ENCODE data around the gene CAMK1D.

CAMK1D gene

DNA sequence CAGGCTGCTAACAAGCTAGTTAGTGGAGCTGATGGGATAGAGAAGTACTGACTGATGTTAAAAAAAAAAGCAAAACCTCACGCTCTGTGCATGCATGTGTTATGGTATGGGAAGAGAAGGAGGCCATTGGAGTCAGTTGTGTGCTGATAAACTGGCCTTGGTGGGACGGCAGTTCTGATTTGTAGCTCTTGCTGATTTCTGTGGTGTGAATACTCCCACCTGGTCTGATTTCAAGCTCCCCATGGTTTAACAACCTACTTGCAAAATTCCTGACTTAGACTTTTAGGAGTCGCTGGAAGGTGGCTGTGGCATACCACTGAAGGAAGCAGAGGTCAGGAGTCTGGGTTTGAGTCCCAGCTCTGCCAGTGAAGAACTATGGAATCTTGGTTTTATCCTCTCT lies 15.2 kb downstream of the CAMK1D start:
- H3K27ac ChIP-seq = no peak overlapping the region
- DNase-seq (ENCODE audit: low read depth, low spot score) = no peak

DNA sequence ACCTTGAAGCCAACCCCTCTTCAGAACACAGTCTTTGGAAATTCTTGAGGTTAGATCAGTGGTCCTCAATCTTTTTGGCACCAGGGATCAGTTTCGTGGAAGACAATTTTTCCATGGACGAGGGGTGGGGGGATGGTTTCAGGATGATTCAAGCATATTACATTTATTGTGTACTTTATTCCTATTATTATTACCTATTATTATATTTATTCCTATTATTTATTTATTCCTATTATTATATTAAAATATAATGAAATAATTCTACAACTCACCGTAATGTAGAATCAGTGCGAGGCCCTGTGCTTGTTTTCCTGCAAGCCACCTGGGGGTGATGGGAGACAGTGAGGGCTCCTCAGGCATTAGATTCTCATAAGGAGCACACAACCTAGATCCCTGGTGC lies 17.9 kb downstream of the CAMK1D start:
- DNase-seq (ENCODE audit: low read depth, low spot score) = no peak
- H3K27ac ChIP-seq = no peak overlapping the region

DNA sequence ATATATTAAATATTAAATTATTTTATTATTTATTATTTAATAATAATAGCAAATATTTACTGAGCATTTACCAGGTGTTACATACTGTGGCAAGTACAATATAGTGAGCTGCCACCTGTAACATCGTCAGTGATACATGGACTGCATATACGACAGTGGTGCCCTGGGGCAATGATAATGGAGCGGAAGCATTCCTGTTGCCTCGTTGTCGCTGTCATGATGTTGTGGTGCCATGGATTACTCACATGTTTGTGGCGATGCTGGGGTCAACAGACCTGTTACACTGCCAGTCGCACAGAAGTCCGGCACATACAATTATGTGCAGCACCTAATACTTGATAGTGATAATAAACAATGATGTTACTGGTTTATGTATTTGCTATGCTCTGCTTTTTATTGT lies 20.6 kb downstream of the CAMK1D start:
- no peak overlapping the region for H3K27ac ChIP-seq
- DNase-seq (ENCODE audit: low read depth, low spot score) = no peak

DNA sequence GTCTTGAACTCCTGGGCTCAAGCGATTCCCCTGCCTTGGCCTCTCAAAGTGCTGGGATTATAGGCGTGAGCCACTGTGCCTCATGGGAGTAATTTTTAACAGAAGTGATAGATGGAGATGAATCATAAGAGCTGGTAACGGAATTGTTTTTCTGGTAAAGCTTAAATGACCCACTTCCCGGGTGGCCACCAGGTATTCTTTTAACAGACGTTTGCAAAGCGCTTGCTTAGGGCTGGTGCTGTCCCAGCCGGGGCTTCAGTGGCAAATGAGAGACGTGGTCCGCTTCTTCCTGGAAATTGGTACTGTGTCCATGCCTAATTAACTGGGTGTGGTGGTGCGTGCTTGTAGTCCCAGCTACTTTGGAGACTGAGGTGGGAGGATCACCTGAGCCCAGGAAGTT lies 23.5 kb downstream of the CAMK1D start:
- DNase-seq (ENCODE audit: low read depth, low spot score) = no peak
- no peak overlapping the region for H3K27ac ChIP-seq

DNA sequence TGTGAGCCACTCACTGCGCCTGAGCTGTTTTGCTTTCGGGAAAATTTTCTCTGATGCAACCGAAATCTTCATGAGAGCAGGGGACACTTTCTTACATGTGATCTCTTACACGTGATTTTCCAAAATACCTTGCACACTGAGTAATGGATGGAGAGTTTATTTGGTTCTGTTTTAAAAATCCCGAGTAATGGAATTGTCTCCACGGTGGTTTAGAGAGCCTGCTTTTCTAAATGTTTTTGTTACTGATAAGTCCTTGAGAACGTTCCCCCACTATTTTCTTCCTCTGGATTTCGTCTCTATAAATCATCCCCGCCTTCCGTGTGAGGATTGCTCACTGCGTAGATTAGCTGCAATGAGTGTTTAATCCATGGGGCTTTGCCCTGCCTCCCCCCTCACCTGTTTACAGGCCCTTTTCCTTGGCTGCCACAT lies 25.7 kb downstream of the CAMK1D start:
- DNase-seq (ENCODE audit: low read depth, low spot score) = no peak

DNA sequence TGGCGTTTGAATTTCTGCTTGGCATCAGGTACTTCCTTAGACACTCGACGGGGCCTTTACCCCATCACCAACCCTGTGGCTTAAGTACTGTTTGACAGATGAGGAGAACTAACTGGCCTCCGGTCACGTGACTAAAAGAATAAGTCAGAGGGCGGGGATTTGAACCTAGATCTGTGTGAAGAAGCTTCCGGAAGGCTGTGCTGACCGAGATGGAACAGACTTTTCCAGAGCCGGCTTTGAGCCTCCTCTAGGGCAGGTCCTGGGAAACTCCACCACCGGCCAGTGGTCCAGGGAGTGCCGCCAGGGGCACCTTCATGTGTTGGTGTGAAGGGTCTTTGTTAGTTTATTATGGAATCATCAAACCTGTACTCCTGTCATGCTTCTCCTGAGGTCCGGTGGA lies 26.9 kb downstream of the CAMK1D start:
- DNase-seq (ENCODE audit: low read depth, low spot score) = no peak
- H3K27ac ChIP-seq = no peak overlapping the region

More for the DNA sequence above, 25.7 kb downstream of the CAMK1D start:
- H3K27ac ChIP-seq = no peak overlapping the region

DNA sequence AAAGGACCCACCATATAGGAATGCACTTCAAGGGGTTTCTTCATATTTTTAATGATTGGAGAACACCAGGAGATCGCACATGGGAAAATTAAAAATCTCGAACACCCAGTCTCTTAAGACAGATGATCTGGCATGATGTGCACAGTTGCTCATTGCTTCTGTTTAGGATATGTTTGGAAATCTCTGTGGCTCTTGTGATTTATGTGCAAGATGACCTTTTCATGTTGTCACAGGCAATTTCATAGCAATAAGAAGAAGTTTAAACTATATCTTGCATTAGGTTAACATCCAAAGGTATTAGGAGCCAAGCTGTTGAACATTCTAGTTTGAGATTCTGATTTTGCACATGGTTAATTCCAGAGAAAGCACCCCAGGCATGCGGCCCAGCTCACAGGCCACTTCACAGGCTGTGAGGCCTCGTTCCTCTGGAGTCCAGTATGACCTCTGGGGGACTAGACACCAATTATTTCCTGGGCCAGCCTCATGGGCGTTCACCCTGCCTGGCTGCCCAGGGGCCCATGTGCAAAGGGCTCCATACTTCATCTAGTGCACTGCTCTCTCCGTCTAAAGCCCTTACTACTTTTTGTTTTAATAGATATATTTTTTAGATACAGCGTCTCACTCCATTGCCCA lies 28.4 kb downstream of the CAMK1D start:
- DNase-seq (ENCODE audit: low read depth, low spot score) = no peak
- no peak overlapping the region for H3K27ac ChIP-seq

DNA sequence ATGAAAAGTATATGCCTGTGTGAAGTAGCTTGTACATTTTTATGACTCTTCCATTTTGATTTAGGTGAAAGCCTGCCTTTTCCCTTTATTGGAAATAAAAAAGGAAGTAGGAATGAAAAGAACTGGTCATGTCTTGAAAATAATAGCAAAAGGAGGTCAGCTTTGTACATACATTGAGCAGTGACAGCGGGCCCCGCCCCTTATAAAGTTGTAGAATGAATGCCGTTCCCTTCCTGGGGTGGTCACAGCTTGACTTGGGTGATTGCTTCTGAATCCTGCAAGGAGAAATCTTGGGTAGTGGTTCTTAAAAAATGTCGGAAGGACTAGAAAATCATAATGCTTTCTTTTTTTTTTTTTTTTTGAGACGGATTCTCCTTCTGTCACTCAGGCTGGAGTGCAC lies 31.7 kb downstream of the CAMK1D start:
- H3K27ac ChIP-seq = no peak overlapping the region
- no peak for DNase-seq (ENCODE audit: low read depth, low spot score)

DNA sequence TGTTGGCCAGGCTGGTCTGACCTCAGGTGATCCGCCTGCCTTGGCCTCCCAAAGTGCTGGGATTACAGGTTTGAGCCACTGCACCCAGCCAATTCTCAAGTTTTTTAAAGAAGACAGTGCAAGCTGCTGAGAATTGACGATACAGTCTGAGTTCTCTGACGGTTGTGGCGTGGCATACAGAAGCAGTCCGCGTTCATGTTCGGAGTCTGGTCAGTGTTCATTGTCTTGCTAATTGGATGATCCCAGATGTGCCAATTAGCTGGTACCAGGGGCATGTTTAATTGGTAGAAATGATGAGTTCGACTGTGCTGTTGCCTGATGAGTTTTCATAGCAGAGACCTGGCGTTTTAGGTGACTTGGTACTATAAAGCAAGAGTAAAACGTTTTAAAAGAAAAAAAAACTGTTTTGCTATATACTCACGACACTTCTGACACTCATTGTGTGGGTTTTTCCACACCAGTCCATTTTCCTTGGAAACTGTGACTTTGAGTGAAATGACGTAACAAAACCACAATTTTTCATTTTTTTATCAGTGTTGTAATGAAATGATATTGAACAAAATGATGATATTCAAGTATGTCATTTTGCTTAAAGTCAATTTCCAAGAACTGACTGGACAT lies 32.3 kb downstream of the CAMK1D start:
- no peak overlapping the region for H3K27ac ChIP-seq
- no peak for DNase-seq (ENCODE audit: low read depth, low spot score)

DNA sequence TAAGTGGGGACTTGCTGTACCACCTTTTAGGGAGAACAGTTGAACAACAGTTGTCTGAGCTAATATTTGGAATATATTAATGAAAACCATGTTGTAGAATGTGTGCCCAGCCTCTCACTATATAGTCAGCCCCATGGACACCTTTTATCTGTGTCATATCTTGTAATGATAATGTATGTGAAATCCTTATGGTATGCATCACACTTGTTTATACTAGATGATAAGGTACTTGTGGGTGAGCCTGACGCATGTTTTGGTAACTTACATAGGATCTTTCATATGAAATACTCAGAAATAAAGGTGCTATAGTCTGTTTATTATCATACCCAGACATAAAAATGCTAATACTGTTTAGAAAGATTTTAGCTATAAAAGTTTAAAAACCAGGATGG lies 32.8 kb downstream of the CAMK1D start:
- no peak overlapping the region for H3K27ac ChIP-seq

DNA sequence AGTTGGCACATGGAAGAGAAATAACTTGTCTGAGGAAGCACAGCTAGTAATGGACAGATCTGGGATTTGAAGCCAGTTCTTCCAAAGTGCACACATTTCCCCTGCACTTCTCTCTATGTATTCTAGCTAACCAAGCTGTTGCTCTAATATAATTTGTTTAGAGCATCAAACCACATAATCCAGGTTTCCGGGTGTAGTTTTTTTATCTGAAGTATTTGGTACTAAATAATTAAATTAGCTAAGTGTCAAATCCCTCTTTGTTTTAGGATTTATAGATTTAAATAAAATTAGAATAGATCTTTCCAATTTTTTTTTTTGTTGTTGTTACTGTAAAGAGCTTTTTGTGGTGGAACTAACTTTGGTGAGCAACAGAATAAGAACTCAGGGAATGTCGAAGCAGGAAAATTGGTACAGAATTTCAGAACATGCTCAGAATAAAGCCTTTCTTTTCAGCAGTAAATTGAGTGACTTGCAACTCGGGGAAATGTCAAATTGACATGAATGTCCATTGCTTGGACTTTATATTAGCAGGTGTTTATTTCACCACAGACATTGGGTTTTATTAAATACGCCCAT lies 33.7 kb downstream of the CAMK1D start:
- no peak for DNase-seq (ENCODE audit: low read depth, low spot score)
- no peak overlapping the region for H3K27ac ChIP-seq

More for the DNA sequence above, 32.8 kb downstream of the CAMK1D start:
- no peak for DNase-seq (ENCODE audit: low read depth, low spot score)

DNA sequence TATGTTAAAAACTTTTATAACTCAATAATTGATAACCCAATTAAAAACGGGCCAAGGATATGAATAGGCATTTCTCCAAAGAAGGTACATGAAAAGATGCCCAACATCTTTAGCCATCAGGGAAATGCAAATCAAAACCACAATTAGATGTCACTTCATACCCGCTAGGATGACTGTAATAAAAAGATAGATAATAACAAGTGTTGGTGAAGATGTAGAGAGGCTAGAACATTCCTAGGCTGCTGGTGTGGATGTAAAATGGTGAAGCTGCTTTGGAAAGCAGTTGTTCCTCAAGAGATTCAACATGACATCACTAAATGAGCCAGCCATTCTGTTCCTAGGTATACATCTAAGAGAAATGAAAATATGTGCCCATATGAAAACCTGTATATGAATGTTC lies 35.6 kb downstream of the CAMK1D start:
- no peak for DNase-seq (ENCODE audit: low read depth, low spot score)
- H3K27ac ChIP-seq = no peak overlapping the region

DNA sequence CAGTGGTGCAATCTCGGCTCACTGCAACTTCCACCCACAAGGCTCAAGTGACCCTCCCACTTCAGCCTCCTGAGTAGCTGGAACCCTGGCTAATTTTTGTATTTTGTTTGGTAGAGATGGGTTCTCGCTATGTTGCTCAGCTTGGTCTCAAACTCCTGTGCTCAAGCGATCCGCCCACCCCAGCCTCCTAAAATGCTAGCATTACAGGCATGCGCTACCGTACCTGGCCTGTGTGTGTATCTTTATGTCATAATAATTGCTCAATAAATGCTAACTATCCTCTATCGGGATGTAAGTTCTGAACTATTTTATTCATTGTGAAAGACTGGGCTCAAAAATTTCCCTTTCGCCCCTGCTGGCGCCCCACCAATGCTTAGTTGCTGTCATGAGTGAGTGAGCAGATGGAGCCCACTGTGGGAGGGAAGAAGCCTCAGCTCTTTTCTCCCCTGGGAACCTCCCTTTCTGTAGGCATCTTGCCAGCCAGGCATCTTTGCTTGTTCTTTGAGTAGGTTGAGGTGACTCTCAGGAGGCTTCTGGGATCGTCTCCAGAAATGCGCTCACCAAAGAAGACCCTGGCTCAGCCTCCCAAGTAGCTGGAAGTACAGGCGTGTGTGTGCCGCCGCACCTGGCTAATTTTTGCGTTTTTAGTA lies 38.3 kb downstream of the CAMK1D start:
- DNase-seq (ENCODE audit: low read depth, low spot score) = no peak
- H3K27ac ChIP-seq = no peak overlapping the region

DNA sequence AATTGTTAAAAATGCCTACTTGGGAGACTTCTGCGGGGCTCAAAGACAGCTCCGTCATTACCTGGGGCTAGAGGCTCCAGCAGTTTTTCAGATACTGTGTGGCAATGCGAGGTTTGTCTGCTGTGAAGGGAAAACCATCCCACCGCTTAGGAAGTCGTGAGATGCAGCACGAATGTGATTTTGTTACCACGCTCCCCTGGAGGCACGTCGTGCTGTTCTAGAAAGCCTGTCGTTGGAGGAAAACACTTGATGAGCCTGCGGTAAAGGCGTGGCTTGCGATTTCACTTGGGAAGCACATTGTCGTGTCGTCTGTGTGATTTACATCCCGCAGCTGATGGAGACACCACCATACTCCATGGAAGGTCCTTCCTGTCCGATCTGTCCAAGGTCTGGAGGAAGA lies 39.3 kb downstream of the CAMK1D start:
- no peak overlapping the region for H3K27ac ChIP-seq
- DNase-seq (ENCODE audit: low read depth, low spot score) = no peak

DNA sequence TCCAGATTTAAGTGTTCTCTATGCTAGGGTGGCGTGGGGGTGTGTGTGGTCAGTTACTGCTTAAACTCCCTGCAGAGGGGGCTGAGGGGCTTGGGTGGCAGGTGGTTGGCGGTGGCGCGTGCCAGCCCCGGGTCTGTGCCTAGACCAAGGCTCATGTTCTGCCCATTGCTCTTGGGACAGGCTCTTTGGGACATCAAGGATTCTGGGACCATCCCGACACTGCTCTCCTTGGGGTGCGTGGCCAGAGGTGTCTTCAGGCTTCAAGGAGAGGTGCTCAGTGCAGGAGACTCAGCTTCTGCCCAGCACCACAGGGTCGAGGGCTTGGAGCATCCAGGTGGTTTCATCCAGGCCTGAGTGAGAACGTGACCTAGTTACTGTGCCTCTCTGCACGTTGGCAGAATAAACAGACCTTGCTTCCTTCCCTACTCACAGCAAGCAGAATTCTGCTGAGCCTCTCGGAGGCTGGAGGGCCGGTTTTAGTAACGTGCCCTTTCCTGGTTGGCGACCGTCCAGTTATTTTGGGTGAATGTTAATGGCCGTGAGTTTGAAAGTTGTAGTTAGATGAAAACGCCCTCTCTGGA lies 39.9 kb downstream of the CAMK1D start:
- H3K27ac ChIP-seq = no peak overlapping the region
- no peak for DNase-seq (ENCODE audit: low read depth, low spot score)

DNA sequence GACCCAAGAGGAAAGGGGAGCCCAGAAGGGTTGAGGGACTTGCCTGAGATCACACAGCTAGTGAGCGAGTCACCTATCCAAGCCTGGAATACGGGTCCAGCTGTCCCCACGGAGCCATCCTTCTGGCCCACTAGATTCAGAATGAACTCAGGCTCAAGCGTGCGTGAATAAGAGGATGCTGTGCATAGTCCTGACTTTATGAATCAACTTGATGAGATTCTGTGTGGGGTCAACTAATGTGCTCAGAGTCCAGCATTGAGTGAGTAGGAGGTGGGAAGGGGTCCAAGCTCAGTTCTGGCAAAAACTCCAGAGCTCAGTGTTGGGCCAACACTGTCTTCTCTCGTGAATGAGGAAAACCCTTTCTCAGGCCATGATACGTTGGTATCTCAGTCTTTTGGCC lies 41.4 kb downstream of the CAMK1D start:
- no peak overlapping the region for H3K27ac ChIP-seq
- DNase-seq (ENCODE audit: low read depth, low spot score) = no peak

DNA sequence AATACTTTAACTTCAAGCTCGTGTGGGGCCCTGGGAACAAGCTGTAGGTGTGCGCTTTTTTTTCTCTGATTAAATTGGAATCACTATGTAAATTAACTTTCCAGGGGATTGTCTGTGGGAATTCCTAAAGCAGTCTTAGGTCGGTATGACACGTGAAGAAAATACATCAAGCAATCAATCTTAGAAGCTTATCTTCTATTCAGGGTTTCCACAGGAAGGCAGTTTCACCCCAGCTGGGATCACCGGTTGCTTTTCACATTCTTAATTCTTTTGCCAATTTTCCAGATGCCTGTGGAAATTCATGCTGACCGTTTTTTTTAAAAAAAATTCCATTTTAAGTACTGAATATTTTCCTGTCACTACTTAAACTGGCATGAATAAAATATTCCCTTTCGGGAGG lies 41.9 kb downstream of the CAMK1D start:
- DNase-seq (ENCODE audit: low read depth, low spot score) = no peak
- no peak overlapping the region for H3K27ac ChIP-seq

DNA sequence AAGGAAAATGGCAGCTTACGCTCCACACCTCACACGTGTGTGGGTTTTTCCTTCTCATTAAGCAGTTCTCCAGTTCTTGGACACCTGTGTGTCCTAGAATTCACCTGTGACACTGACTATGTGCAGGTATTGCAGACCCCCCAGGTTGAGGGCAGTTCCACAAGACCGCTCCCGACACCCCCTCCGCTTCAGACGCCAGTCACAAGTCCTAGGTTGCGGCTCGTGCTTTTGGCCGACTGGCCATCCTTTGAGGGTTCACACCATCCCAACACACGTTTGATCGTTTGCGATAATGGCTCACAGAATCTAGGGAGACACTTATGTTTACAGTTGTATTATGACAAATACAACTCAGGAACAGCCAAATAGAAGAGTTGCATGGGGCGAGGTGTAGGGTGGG lies 44.5 kb downstream of the CAMK1D start:
- no peak for DNase-seq (ENCODE audit: low read depth, low spot score)
- H3K27ac ChIP-seq = no peak overlapping the region

DNA sequence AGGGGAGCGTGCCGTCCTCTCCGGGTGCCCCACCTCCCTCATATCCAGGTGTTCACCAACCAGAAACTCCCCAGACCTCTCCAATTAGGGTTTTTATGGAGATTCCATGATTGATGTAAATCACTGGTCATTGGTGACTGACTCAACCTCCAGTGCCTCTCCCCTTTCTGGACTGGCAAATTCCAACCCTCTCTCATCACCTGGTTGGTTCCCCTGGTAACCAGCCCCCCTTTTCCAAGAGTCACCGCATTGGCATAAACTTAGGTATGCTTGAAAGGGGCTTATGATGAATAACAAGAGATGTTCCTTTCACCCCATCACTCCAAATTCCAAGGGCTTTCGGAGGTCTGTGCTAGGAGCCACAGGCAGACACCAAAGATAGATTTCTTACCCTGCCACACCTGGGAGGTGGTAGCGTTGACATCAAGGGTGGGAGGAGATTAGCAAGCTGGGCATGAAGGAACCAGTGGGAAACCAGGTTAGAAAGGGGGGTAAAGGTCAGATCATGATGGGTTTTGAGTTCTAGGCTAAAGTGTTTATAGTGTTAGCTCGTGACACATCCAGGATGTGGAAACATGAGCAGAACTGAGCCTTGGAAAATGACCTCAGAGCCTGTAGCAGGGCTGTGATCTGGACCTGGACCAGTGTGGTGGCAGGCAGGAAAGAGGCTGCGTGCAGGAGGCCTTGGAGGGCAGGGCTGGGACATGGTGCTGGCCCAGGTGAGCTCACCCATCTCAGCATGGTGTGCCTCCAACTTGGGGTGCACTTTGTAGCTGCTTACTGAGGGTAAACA lies 45.1 kb downstream of the CAMK1D start:
- no peak overlapping the region for H3K27ac ChIP-seq
- DNase-seq (ENCODE audit: low read depth, low spot score) = no peak

DNA sequence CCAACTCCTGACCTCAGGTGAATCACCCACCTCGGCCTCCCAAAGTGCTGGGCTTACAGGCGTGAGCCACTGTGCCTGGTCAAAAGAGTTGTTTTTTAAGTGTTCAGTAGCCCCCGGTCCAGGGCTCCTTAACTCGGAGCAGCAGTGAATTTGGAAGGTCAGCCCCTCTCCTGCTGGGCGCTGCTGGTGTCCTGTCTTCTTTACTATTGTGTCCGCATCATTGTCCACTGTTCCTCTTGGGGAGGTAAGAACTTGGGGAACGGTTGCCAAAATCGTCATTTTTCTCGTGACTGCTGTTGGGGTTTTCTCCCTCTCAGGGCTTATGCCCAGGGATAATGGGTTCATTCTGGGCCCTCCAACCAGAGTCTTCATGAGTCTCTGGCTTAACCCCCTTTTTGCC lies 46.7 kb downstream of the CAMK1D start:
- no peak overlapping the region for H3K27ac ChIP-seq

More for the DNA sequence above, 46.7 kb downstream of the CAMK1D start:
- DNase-seq (ENCODE audit: low read depth, low spot score) = no peak
